Liver (tissue), 3 donors: ENCODE results near the gene ATF2.

Experiments
- RAD21 ChIP-seq, 2 donors: IDR thresholded peaks; 2 replicates each; pipeline ENCODE4 v1.6.1; 2016; ENCODE audit warnings: antibody characterized with exemption in 2 of 2, mild to moderate bottlenecking in 2 of 2
- TAF1 ChIP-seq: conservative IDR thresholded peaks from 2 replicates; pipeline ENCODE4 v1.6.1; 2016; ENCODE audit warnings: antibody characterized with exemption, mild to moderate bottlenecking
- YY1 ChIP-seq: IDR thresholded peaks from 2 replicates; pipeline ENCODE4 v1.6.1; 2016; ENCODE audit warnings: antibody characterized with exemption, mild to moderate bottlenecking
- TF ChIP-seq, protein P1 (sequence below): fragments of 150-350 bp; IDR thresholded peaks from 2 replicates; pipeline ENCODE4 v1.5.1; 2017; ENCODE audit warnings: improper control_type of control experiment, low read depth, low read length; ENCODE audit not compliant: missing input control
- TF ChIP-seq, protein P2 (sequence below): IDR thresholded peaks from 2 replicates; pipeline ENCODE4 v1.6.1; 2016; ENCODE audit warnings: antibody characterized with exemption, mild to moderate bottlenecking
- TF ChIP-seq, protein P3 (sequence below): IDR thresholded peaks from 2 replicates; pipeline ENCODE4 v1.6.1; 2016; ENCODE audit warnings: antibody characterized with exemption
- TF ChIP-seq, protein P4 (sequence below): IDR thresholded peaks from 2 replicates; pipeline ENCODE4 v1.6.1; 2016; ENCODE audit warnings: antibody characterized with exemption
- donor health status: healthy.
- donor health status: healthy.

DNA sequence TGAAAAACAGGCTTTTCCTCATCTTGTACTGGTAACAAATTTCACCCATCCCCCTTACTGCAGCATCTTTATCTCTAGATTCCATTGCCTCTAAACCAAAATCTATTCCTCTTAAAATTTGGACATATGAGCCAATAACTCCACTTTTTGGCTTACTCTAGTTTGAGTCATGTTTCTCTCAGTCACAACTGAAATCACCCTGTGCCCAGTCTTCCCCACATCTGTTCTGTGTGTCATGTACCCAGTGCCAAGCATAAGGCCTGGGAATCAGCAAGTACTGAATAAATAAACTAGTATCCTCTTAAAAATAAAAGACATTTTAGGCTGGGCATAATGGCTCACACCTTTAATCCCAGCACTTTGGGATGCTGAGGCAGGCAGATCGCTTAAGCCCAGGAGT lies 142.1 kb downstream of the ATF2 start:
- TF ChIP-seq, protein P1, sequence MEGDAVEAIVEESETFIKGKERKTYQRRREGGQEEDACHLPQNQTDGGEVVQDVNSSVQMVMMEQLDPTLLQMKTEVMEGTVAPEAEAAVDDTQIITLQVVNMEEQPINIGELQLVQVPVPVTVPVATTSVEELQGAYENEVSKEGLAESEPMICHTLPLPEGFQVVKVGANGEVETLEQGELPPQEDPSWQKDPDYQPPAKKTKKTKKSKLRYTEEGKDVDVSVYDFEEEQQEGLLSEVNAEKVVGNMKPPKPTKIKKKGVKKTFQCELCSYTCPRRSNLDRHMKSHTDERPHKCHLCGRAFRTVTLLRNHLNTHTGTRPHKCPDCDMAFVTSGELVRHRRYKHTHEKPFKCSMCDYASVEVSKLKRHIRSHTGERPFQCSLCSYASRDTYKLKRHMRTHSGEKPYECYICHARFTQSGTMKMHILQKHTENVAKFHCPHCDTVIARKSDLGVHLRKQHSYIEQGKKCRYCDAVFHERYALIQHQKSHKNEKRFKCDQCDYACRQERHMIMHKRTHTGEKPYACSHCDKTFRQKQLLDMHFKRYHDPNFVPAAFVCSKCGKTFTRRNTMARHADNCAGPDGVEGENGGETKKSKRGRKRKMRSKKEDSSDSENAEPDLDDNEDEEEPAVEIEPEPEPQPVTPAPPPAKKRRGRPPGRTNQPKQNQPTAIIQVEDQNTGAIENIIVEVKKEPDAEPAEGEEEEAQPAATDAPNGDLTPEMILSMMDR, result no peak
- no peak for TF ChIP-seq YY1
- no peak for TF ChIP-seq TAF1
- no peak for TF ChIP-seq RAD21 (IDR thresholded peaks at IDR 0.05)
- TF ChIP-seq, protein P2, sequence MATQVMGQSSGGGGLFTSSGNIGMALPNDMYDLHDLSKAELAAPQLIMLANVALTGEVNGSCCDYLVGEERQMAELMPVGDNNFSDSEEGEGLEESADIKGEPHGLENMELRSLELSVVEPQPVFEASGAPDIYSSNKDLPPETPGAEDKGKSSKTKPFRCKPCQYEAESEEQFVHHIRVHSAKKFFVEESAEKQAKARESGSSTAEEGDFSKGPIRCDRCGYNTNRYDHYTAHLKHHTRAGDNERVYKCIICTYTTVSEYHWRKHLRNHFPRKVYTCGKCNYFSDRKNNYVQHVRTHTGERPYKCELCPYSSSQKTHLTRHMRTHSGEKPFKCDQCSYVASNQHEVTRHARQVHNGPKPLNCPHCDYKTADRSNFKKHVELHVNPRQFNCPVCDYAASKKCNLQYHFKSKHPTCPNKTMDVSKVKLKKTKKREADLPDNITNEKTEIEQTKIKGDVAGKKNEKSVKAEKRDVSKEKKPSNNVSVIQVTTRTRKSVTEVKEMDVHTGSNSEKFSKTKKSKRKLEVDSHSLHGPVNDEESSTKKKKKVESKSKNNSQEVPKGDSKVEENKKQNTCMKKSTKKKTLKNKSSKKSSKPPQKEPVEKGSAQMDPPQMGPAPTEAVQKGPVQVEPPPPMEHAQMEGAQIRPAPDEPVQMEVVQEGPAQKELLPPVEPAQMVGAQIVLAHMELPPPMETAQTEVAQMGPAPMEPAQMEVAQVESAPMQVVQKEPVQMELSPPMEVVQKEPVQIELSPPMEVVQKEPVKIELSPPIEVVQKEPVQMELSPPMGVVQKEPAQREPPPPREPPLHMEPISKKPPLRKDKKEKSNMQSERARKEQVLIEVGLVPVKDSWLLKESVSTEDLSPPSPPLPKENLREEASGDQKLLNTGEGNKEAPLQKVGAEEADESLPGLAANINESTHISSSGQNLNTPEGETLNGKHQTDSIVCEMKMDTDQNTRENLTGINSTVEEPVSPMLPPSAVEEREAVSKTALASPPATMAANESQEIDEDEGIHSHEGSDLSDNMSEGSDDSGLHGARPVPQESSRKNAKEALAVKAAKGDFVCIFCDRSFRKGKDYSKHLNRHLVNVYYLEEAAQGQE, result no peak
- TF ChIP-seq, protein P3, sequence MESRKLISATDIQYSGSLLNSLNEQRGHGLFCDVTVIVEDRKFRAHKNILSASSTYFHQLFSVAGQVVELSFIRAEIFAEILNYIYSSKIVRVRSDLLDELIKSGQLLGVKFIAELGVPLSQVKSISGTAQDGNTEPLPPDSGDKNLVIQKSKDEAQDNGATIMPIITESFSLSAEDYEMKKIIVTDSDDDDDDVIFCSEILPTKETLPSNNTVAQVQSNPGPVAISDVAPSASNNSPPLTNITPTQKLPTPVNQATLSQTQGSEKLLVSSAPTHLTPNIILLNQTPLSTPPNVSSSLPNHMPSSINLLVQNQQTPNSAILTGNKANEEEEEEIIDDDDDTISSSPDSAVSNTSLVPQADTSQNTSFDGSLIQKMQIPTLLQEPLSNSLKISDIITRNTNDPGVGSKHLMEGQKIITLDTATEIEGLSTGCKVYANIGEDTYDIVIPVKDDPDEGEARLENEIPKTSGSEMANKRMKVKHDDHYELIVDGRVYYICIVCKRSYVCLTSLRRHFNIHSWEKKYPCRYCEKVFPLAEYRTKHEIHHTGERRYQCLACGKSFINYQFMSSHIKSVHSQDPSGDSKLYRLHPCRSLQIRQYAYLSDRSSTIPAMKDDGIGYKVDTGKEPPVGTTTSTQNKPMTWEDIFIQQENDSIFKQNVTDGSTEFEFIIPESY, result no peak
- TF ChIP-seq, protein P4, sequence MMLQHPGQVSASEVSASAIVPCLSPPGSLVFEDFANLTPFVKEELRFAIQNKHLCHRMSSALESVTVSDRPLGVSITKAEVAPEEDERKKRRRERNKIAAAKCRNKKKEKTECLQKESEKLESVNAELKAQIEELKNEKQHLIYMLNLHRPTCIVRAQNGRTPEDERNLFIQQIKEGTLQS, result no peak
